ENCODE data around the gene SETD3. TPM values are rescaled to one million over a fixed set of nuclear protein-coding genes. Genes with fewer than 3 reads are reported as not detected.

The SETD3 gene
- total RNA-seq (2014; rRNA removed; shearing (Covaris generic)) (54.6 and 65.6 TPM in 2 replicates), polyA plus RNA-seq (2016; fragmentation: Nextera tagmentation; extraction: Ambion mirVana) (43.3 and 46.9 TPM in 2 replicates)

DNA sequence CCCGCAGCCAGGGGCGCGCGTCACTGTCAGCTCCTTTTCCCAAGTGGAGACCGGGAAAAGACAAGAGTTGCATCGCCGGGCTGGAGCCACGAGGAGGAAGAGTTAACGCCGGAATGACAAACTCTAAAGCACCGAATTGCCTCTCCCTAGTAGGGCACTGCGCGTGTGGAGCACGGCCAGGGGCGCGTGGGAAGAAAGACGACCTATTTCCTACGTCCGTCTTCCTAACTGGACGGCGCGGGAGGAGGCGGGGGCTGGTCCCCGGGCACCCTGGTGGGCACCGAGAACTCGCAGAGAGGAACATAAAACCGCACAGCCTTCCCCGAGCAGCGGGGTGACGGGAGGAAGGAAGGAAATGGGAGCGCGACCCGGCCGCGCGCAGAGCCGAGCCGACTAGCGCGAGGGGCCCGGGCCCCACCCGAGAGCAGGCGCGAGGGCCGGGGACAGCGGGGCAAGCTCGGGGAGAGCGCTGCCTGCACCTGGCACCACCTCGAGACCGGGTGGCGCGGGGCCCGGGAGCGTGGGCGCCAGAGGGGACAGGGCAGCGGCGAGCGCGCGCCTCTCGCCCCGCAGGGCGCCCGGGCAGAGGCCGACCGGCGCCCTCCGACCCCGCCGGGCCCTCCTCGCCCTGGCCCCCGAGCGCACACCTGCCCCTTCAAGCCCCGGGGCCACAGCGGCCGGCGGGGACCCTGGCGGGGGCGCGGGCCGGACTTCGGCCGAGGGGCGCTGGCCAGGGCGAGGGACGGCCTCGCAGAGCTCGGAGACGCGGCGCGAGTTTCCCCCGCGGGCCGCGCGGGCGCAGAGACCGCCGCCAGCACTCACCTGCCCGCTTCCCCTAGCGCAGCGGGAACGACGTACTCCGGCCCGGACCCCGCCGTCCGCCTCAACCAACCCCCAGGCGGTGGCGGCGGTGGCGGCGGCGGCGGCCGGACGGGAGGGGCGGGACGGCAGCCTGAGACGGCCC is at the start of gene SETD3:
Gene SETD3, minus strand, starts transcription at position 954 of the 964 bp plus-strand sequence. CDS start 15,054 bp downstream, outside the sequence.
- Histone ChIP-seq H3K36me3 (ENCODE audit: low read depth) (no peaks in the 10 kb centered on the region), H3K9ac (peak within 1 kb of the TSS; percentile 99), H3K79me2 (ENCODE audit: insufficient read depth) (peaks cover 86% of the 10 kb centered on the region), H3F3A (ENCODE audit: insufficient read depth) (peaks cover 15% of the 10 kb centered on the region; the same call in 1 of the 2 replicates), H2AFZ (peak within 1 kb of the TSS; percentile 66), H3K27ac (peak within 1 kb of the TSS; percentile 96), H3K9me3 (ENCODE audit: low read depth) (no peaks in the 10 kb centered on the region), H3K27me3 (replicated peaks; ENCODE audit: insufficient read depth) (no peaks in the 10 kb centered on the region), H3K4me2 (ENCODE audit: unreplicated experiment) (peak within 1 kb of the TSS; percentile 96), H3K9me2 (ENCODE audit: insufficient read depth) (no peaks in the 10 kb centered on the region), H3K4me3 (peak within 1 kb of the TSS; percentile 94), H4K20me1 (ENCODE audit: insufficient read depth) (peaks cover 26% of the 10 kb centered on the region), H3K4me1 (ENCODE audit: insufficient read depth) (peaks cover 41% of the 10 kb centered on the region)
- DNase-seq, result peak; percentile 89
- WGBS, 2 experiments (ENCODE audit: low coverage in 1 of 2, low lambda C conversion rate in 2 of 2, missing lambda C conversion rate in 2 of 2), result 1% methylated on average over 33 to 75 of the region's 122 CpGs
- TF ChIP-seq EZH2 (IDR thresholded peaks at IDR 0.05; ENCODE audit: insufficient read depth, poor library complexity, severe bottlenecking) (no peak), EZH2phosphoT487 (IDR thresholded peaks at IDR 0.05; ENCODE audit: insufficient read depth, low read depth) (no peak)
- in situ Hi-C loops (cut with MboI), result no loop called here

DNA sequence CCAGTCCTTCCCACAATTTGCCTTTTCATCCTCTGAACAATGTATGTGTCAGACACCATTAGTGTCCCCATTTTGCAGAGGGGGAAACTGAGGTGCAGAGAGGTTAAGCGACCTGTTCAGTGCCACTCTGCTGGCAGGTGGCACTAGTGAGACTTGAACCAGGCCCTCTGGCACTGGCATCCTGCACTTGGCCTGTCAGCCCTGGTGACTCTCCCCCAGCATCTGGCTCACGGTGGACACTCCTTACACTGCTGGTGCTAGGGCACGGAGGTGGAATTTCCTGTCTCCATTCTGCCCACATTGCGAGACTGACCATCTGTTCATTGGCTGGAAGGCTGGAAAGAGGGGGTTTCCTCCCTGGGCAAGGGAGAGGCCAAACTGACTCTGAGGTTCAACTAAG is 49.2 kb upstream of the SETD3 start:
- Histone ChIP-seq H3K9ac (no peak overlapping the region), H3F3A (ENCODE audit: insufficient read depth) (no peaks in the 10 kb centered on the region), H3K27ac (no peak overlapping the region), H4K20me1 (ENCODE audit: insufficient read depth) (no peaks in the 10 kb centered on the region), H3K4me1 (ENCODE audit: insufficient read depth) (peaks cover 14% of the 10 kb centered on the region), H3K9me2 (ENCODE audit: insufficient read depth) (no peaks in the 10 kb centered on the region), H3K79me2 (ENCODE audit: insufficient read depth) (no peaks in the 10 kb centered on the region), H3K9me3 (ENCODE audit: low read depth) (no peaks in the 10 kb centered on the region), H3K27me3 (replicated peaks; ENCODE audit: insufficient read depth) (no peaks in the 10 kb centered on the region), H3K4me2 (ENCODE audit: unreplicated experiment) (no peak overlapping the region), H3K36me3 (ENCODE audit: low read depth) (no peaks in the 10 kb centered on the region), H3K4me3 (no peak overlapping the region), H2AFZ (no peak overlapping the region)
- peak; percentile 28 for DNase-seq
- no peak for TF ChIP-seq EZH2phosphoT487 (IDR thresholded peaks at IDR 0.05; ENCODE audit: insufficient read depth, low read depth)
- TF ChIP-seq EZH2 (IDR thresholded peaks at IDR 0.05; ENCODE audit: insufficient read depth, poor library complexity, severe bottlenecking), result no peak
- in situ Hi-C loops (cut with MboI), result loop anchor here (10.0 kb wide), 1 partner anchor 365 kb away; no protein-coding TSS in a partner anchor
- WGBS, 2 experiments (ENCODE audit: low coverage in 1 of 2, low lambda C conversion rate in 2 of 2, missing lambda C conversion rate in 2 of 2), result 74 to 84% methylated on average over 4 of the region's 4 CpGs

DNA sequence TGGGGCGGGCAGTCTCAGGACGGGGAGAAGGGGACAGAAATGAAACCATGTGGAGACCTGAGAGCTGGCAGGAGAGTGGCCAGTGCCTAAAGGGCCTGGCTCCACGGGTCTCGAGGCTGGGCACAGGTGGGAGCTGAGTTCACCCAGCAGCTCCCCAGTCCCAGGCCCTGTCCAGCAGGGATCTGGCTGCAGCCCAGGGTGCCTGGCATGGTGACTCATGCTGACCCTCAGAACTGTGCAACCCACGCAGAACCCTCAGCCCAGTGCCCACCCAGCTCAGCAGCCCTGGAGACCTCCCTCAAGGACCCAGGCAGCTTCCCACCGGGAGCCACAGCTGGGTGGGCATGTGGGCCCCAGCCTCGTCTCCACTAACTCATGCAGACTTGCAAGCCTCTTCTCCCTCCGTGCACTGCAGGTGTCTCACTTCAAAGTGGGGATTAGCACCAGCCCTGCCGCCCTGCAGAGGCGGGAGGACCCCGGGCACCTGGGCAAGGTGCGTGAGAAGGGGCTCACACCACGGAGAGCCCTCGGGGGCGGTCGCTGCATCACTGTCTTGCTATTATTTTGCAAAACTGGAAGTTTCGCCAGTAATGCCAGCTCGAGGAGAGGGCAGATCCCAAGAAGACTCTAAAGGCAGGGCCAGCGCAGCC is 46.9 kb upstream of the SETD3 start:
- no peak for TF ChIP-seq EZH2 (IDR thresholded peaks at IDR 0.05; ENCODE audit: insufficient read depth, poor library complexity, severe bottlenecking)
- no peak for TF ChIP-seq EZH2phosphoT487 (IDR thresholded peaks at IDR 0.05; ENCODE audit: insufficient read depth, low read depth)
- no peak overlapping the region for H3K27ac ChIP-seq
- H3K9me3 ChIP-seq (ENCODE audit: low read depth), result no peaks in the 10 kb centered on the region
- WGBS, 2 experiments (ENCODE audit: low coverage in 1 of 2, low lambda C conversion rate in 2 of 2, missing lambda C conversion rate in 2 of 2), result 58 to 63% methylated on average over 19 of the region's 19 CpGs
- H3K79me2 ChIP-seq (ENCODE audit: insufficient read depth), result no peaks in the 10 kb centered on the region
- H3K9me2 ChIP-seq (ENCODE audit: insufficient read depth), result no peaks in the 10 kb centered on the region
- in situ Hi-C loops (cut with MboI), result loop anchor here (10.0 kb wide), 1 partner anchor 367 kb away; no protein-coding TSS in a partner anchor
- no peaks in the 10 kb centered on the region for H4K20me1 ChIP-seq (ENCODE audit: insufficient read depth)
- peak; percentile 29 for DNase-seq
- H3K4me2 ChIP-seq (ENCODE audit: unreplicated experiment), result no peak overlapping the region
- H3K36me3 ChIP-seq (ENCODE audit: low read depth), result no peaks in the 10 kb centered on the region
- H2AFZ ChIP-seq, result no peak overlapping the region
- no peaks in the 10 kb centered on the region for H3F3A ChIP-seq (ENCODE audit: insufficient read depth)
- H3K4me3 ChIP-seq, result no peak overlapping the region
- peaks cover 26% of the 10 kb centered on the region for H3K4me1 ChIP-seq (ENCODE audit: insufficient read depth)
- no peak overlapping the region for H3K9ac ChIP-seq
- H3K27me3 ChIP-seq (replicated peaks; ENCODE audit: insufficient read depth), result no peaks in the 10 kb centered on the region

DNA sequence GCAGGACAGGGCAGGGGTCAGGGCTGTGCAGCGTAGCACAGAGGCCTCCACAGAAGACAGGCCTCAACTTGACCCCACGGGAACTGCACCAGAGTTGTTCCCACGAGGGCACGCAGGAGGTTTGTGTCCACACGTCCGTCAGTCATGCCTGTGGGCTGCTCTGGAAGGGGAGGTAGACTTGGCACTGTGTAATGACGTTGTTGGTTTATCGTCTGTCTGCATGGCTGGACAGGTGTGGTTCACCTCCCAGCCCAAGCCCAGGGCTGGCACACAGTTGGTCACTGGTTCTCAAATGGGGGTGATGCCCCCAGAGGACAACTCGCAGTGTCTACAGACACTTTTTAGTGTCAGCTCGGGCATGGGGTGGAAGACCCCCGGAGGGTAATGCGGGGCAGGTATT is 46.4 kb upstream of the SETD3 start:
- H3K4me3 ChIP-seq, result no peak overlapping the region
- no peak for DNase-seq
- WGBS, 2 experiments (ENCODE audit: low coverage in 1 of 2, low lambda C conversion rate in 2 of 2, missing lambda C conversion rate in 2 of 2), result 76 to 83% methylated on average over 11 to 12 of the region's 12 CpGs

More for the DNA sequence above, 46.4 kb upstream of the SETD3 start:
- H3K27ac ChIP-seq, result no peak overlapping the region
- no peaks in the 10 kb centered on the region for H4K20me1 ChIP-seq (ENCODE audit: insufficient read depth)
- H3K79me2 ChIP-seq (ENCODE audit: insufficient read depth), result no peaks in the 10 kb centered on the region
- no peak overlapping the region for H3K4me2 ChIP-seq (ENCODE audit: unreplicated experiment)
- TF ChIP-seq EZH2 (IDR thresholded peaks at IDR 0.05; ENCODE audit: insufficient read depth, poor library complexity, severe bottlenecking), result no peak
- no peak for TF ChIP-seq EZH2phosphoT487 (IDR thresholded peaks at IDR 0.05; ENCODE audit: insufficient read depth, low read depth)
- H3K9ac ChIP-seq, result no peak overlapping the region
- no peaks in the 10 kb centered on the region for H3K9me2 ChIP-seq (ENCODE audit: insufficient read depth)
- H3F3A ChIP-seq (ENCODE audit: insufficient read depth), result no peaks in the 10 kb centered on the region
- no peaks in the 10 kb centered on the region for H3K36me3 ChIP-seq (ENCODE audit: low read depth)
- in situ Hi-C loops (cut with MboI), result loop anchor here (10.0 kb wide), 1 partner anchor 368 kb away; no protein-coding TSS in a partner anchor
- no peak overlapping the region for H2AFZ ChIP-seq
- H3K27me3 ChIP-seq (replicated peaks; ENCODE audit: insufficient read depth), result no peaks in the 10 kb centered on the region
- H3K4me1 ChIP-seq (ENCODE audit: insufficient read depth), result peaks cover 27% of the 10 kb centered on the region
- no peaks in the 10 kb centered on the region for H3K9me3 ChIP-seq (ENCODE audit: low read depth)

Measured in GM23248 (cell line).